HUES6 (cell line): ENCODE data around the gene DGCR2.
"Not testable (repeated sequence)": the region's sequence is repeated elsewhere in the genome, so short reads cannot be mapped to it uniquely, and the experiment has no call there.

Source experiments
- H3K27ac ChIP-seq: 2 replicates; pipeline ENCODE4 v1.7.0; 2013; ENCODE audit warnings: low read depth, mild to moderate bottlenecking, low read length, inconsistent platforms
- H3K27me3 ChIP-seq: 2 replicates; pipeline ENCODE4 v1.6.1; 2013; ENCODE audit warnings: low read length; ENCODE audit not compliant: control insufficient read depth, insufficient read depth
- H3K36me3 ChIP-seq: 2 replicates; pipeline ENCODE4 v1.6.1; 2013; ENCODE audit warnings: low read length; ENCODE audit not compliant: control insufficient read depth, insufficient read depth
- H3K4me1 ChIP-seq: 2 replicates; pipeline ENCODE4 v1.6.1; 2013; ENCODE audit warnings: low read length; ENCODE audit not compliant: control insufficient read depth, insufficient read depth
- H3K4me3 ChIP-seq: 2 replicates; pipeline ENCODE4 v1.5.1; 2013; ENCODE audit warnings: low read depth, low read length
- H3K9ac ChIP-seq: one replicate; pipeline ENCODE4 v1.6.1; 2013; ENCODE audit warnings: mild to moderate bottlenecking, low read length
- H3K9me3 ChIP-seq: 2 replicates; pipeline ENCODE4 v1.6.1; 2013; ENCODE audit warnings: low read depth, low read length; ENCODE audit not compliant: control insufficient read depth, insufficient read depth

DGCR2 gene

DNA sequence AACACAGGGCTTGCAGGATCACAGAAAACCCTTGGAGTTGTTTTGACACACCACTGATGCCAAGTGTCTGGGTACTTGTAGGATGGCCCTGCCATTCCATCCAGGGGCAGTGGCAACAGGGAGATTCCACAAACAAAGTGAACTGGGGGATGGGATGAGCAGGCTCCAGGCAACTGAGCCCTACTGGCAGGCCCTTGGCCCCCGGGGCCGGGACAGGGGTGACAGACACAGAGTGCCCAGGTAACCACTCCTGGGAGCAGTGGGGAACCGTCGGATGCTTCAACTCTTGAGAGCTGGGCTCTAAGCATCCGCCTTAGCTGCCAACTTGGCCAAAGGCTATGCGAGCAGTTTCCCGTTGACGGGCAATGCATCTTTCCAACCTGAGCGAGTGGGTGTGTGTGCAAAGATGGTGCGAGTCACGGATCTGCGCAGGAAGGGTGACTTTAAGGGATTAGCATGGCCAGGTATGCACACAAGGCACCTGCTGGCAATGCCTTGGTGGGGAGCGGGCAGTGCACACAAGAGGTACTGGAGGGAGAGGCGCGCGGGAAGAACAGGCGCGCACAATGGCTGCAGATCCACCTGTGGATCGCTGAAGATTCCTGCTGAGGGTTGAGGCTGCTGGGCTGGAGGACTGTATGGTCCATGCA, 103.1 kb downstream of the DGCR2 start:
- no peaks in the 10 kb centered on the region for H3K36me3 ChIP-seq
- no peaks in the 10 kb centered on the region for H3K27me3 ChIP-seq
- H3K4me3 ChIP-seq, result no peak overlapping the region
- no peak overlapping the region for H3K9ac ChIP-seq
- H3K27ac ChIP-seq, result no peak overlapping the region
- H3K4me1 ChIP-seq, result no peaks in the 10 kb centered on the region; the same call in 1 of the 2 replicates
- no peaks in the 10 kb centered on the region for H3K9me3 ChIP-seq

DNA sequence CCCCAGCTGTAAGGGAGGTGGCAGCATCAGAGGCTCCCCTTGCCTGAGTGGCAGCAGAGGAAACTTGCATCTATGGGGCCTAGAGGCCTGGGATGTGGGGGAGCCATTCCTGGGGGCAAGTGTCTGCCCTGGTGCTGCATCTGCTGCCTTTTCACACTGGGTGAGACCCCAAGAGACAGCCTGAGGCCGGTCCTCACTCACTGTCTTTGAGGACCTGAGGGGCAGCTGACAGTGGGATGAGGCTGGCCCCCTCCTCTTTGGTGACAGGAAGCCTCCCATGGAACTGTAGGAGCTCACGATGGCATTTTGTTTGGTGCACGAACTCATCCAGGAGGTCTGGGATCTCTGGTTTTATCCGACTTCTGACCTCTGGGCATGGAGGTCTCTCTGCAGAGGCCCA, 104.0 kb downstream of the DGCR2 start:
- no peaks in the 10 kb centered on the region; the same call in 1 of the 2 replicates for H3K4me1 ChIP-seq
- H3K27me3 ChIP-seq, result no peaks in the 10 kb centered on the region
- no peaks in the 10 kb centered on the region for H3K36me3 ChIP-seq
- no peak overlapping the region for H3K27ac ChIP-seq
- H3K9ac ChIP-seq, result no peak overlapping the region
- H3K9me3 ChIP-seq, result no peaks in the 10 kb centered on the region
- no peak overlapping the region for H3K4me3 ChIP-seq

DNA sequence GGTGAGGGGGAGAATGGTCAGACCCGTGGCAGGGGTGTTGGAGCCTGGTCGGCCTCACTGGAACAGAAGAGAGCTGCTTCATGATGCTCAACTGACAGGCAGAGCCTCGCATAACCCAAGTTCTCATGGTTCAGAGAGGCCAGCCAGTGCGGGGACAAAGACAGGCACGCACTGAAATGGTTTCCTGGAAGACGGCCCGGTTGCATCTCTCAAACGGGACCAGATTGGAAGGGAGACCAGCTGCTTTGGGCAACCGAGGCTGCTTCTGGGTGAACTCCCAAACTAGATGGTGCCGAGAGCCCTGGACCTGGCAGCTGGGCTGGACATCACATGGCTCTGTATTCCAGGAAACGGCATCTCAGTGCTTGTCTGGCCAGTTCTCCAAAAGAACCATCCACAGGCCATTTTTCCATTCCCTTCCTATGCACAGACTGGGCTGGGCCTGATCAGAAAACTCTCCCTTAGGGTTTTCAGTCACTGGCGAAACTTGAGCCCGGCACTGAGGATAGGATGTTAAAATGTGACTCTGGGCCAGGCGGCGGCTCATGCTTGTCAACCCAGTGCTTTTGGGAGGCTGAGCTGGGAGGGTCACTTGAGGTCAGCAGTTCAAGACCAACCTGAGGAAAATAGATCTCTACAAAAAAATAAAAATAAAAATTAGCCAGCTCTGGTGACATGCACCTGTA, 106.0 kb downstream of the DGCR2 start:
- H3K9ac ChIP-seq, result no peak overlapping the region
- H3K27ac ChIP-seq, result no peak overlapping the region
- no peaks in the 10 kb centered on the region for H3K27me3 ChIP-seq

DNA sequence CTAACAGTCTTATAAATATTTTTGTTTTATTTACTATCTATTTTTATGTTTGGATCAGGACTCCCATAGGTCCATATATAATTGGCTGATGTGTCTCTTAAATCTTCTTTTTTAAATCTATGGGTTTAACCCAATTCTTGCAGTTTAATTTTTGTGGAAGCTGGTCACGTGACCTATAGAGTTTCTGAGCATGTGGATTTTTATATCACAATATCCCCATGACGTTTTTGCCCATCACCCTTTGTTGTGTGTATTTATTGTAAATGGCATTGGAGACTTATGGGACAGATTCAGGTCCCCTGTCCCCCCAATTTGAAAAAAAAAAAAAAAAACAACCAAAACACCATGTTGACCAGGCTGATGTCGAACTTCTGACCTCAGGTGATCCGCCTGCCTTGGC, 107.3 kb downstream of the DGCR2 start:
- H3K27ac ChIP-seq, result no peak overlapping the region
- peaks cover 3% of the 10 kb centered on the region; the same call in 1 of the 2 replicates for H3K4me1 ChIP-seq
- no peaks in the 10 kb centered on the region for H3K27me3 ChIP-seq
- H3K9ac ChIP-seq, result no peak overlapping the region
- no peaks in the 10 kb centered on the region for H3K36me3 ChIP-seq
- H3K9me3 ChIP-seq, result no peaks in the 10 kb centered on the region
- H3K4me3 ChIP-seq, result no peak overlapping the region

More for the DNA sequence above, 106.0 kb downstream of the DGCR2 start:
- Histone ChIP-seq H3K4me1 (peaks cover under 1% of the 10 kb centered on the region; the same call in 1 of the 2 replicates), H3K36me3 (no peaks in the 10 kb centered on the region), H3K4me3 (no peak overlapping the region), H3K9me3 (no peaks in the 10 kb centered on the region)

DNA sequence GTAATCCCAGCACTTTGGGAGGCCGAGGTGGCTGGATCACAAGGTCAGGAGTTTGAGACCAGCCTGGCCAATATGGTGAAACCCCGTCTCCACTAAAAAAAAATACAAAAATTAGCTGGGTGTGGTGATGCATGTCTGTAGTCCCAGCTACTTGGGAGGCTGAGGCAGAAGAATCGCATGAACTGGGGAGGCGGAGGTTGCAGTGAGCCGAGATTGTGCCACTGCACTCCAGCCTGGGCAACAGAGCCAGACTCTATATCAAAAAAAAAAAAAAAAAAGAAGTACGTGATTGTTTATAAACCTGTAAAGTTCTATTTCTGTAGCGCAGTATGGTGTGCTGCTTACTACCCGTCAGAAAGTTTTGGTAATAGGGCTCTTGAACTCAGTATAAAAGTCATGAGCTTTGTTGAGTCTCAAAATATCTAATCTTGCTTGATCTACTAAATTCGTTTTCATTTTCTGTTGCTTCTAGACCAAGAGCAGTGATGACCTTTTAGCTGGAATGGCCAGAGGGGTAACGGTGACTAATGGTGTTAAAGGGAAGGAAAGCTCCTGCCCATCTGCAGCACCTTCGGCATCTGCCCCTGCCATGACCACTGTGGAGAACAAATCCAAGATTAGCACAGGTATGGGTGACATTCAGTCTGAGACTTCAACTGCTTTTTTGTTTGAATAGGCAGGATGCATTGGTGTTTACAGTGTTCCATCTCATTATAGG, 108.2 kb downstream of the DGCR2 start:
- H3K9ac ChIP-seq, H3K9me3 ChIP-seq, H3K4me3 ChIP-seq, H3K36me3 ChIP-seq, H3K27ac ChIP-seq, H3K4me1 ChIP-seq, H3K27me3 ChIP-seq: not testable (repeated sequence)

DNA sequence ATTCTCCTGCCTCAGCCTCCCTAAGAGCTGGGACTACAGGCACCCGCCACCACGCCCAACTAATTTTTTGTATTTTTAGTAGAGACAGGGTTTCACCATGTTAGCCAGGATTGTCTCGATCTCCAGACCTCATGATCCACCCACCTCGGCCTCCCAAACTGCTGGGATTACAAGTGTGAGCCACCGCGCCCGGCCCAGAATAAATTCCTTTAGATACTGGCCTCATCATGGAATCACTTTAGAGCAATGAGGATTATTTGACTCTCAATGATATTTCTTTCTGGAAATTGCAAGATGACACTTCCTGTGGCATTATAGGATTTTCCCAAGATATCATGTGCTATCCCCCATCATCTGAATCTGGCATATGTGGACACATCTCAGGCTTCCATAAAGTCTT, 108.8 kb downstream of the DGCR2 start:
- H3K27me3 ChIP-seq, H3K36me3 ChIP-seq, H3K4me1 ChIP-seq, H3K9ac ChIP-seq, H3K4me3 ChIP-seq, H3K9me3 ChIP-seq, H3K27ac ChIP-seq: not testable (repeated sequence)

DNA sequence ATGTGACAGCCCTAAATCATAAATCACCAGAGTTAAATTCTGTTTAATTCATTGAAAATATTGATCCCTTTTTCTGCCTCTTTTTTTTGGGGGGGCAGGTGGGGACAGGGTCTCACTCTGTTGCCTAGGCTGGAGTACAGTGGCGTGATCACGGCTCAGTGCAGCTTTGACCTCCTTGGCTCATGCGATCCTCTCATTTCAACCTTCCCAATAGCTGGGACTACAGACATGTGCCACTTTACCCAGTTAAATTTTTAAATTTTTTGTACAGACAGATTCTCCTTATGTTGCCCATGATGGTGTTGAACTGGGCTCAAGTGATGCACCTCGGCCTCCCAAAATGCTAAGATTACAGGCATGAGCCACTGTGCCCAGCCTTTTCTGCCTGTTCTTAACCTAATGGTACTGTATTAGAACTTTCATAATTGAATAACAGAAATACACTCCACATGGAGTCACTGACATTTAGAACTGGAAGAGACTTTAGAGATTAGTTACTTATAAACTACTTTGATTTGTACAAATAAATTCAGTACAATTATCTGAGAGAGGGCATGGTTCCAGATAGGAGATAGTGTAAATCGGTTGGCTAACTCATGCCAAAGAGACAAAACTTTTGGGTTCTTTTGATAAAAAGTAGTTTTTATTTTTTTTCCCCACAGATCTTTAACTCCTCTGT, 109.8 kb downstream of the DGCR2 start:
- Histone ChIP-seq H3K4me1 (0 out of 2 replicates have a peak, but pooled peaks cover 3% of the 10 kb centered on the region), H3K4me3 (no peak overlapping the region), H3K9ac (no peak overlapping the region), H3K36me3 (no peaks in the 10 kb centered on the region), H3K27ac (no peak overlapping the region), H3K27me3 (no peaks in the 10 kb centered on the region), H3K9me3 (peaks cover 2% of the 10 kb centered on the region; the same call in 1 of the 2 replicates)

DNA sequence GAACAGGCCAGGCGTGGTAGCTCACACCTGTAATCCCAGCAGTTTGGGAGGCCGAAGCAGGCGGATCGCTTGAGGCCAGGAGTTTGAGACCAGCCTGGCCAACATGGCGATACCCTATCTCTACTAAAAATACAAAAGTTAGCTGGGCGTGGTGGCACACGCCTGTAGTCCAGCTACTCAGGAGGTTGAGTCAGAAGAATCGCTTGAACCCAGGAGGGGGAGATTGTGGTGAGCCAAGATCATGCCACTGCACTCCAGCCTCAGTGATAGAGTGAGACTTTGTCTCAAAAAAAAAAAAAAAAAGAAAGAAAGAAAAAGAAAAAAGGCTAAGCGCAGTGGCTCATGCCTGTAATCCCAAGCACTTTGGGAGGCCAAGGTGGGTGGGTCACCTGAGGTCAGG, 110.6 kb downstream of the DGCR2 start:
- H3K4me3 ChIP-seq, result not testable (repeated sequence)

DNA sequence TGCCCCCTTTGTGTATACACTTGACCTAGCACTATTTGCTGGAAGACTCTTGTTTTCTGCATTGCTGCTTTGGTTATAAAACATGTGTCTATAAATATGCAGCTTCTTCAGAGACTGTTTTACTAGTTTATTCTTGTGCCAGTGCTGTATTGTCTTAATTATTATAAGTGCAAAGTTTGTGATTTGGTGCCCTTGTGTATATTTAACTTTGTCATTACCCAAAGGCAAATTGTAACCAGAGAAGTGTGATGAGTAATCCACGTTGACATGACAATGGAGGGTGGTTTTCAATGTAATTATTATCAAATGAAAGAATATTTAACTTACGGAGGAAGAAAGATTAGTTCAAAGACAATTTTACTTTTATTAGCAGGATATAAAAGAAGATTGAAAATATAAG, 111.1 kb downstream of the DGCR2 start:
- Histone ChIP-seq H3K4me1 (0 out of 2 replicates have a peak, but pooled peaks cover 3% of the 10 kb centered on the region), H3K9me3 (peaks cover 2% of the 10 kb centered on the region; the same call in 1 of the 2 replicates), H3K27ac (no peak overlapping the region), H3K9ac (no peak overlapping the region), H3K4me3 (no peak overlapping the region), H3K27me3 (no peaks in the 10 kb centered on the region), H3K36me3 (no peaks in the 10 kb centered on the region)

More for the DNA sequence above, 110.6 kb downstream of the DGCR2 start:
- H3K9ac ChIP-seq, H3K4me1 ChIP-seq, H3K27me3 ChIP-seq, H3K27ac ChIP-seq, H3K9me3 ChIP-seq, H3K36me3 ChIP-seq: not testable (repeated sequence)

DNA sequence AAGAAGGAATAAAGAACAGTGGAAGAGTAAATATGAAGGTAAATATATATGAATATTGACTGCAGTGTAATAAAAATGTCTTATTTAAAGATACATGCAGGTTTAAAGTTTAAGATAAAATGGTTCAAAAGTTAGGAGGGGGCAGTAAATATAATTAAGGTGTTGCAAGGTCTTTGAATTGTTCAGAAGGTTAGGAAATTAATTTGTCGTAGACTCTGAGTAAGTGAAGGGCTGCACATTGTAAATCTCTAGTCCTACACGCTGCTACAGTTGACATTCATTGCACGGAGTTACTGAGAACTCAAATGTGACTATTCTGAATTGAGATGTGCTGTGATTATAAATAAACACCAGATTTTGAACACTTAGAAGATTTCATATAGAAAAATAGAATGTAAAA, 116.3 kb downstream of the DGCR2 start:
- no peak overlapping the region for H3K9ac ChIP-seq
- no peak overlapping the region for H3K27ac ChIP-seq
- H3K27me3 ChIP-seq, result no peaks in the 10 kb centered on the region
- H3K36me3 ChIP-seq, result no peaks in the 10 kb centered on the region
- no peaks in the 10 kb centered on the region for H3K4me1 ChIP-seq
- H3K9me3 ChIP-seq, result peaks cover 2% of the 10 kb centered on the region; the same call in 1 of the 2 replicates
- H3K4me3 ChIP-seq, result no peak overlapping the region
